H9 (cell line): ENCODE results near the gene NPAS2. TPM values are rescaled to one million over a fixed set of nuclear protein-coding genes. Genes with fewer than 3 reads are reported as not detected.

Source experiments
- DNase-seq: peaks from one replicate; pipeline ENCODE4 v3.0.0-alpha.2; 2017
- H2AFZ ChIP-seq: one replicate; pipeline ENCODE4 v1.6.1; 2013; ENCODE audit warnings: mild to moderate bottlenecking, low read length, control low read depth, moderate library complexity
- H2AK5ac ChIP-seq: 2 replicates; pipeline ENCODE4 v1.6.1; 2013; ENCODE audit warnings: low read length, control low read depth, mixed read lengths; ENCODE audit not compliant: insufficient read length
- H2BK120ac ChIP-seq: one replicate; pipeline ENCODE4 v1.6.1; 2013; ENCODE audit warnings: low read depth, mild to moderate bottlenecking, low read length, control low read depth, inconsistent platforms; ENCODE audit not compliant: poor library complexity, severe bottlenecking
- H2BK12ac ChIP-seq: 2 replicates; pipeline ENCODE4 v1.6.1; 2013; ENCODE audit warnings: low read length, control low read depth, mixed read lengths, low read depth; ENCODE audit not compliant: insufficient read length
- H2BK15ac ChIP-seq: 2 replicates; pipeline ENCODE4 v1.6.1; 2013; ENCODE audit warnings: low read depth, low read length, control low read depth
- H2BK20ac ChIP-seq: one replicate; pipeline ENCODE4 v1.6.1; 2013; ENCODE audit warnings: low read depth, mild to moderate bottlenecking, low read length, control low read depth, inconsistent platforms; ENCODE audit not compliant: poor library complexity, severe bottlenecking
- H2BK5ac ChIP-seq: 2 replicates; pipeline ENCODE4 v1.6.1; 2013; ENCODE audit warnings: low read length, control low read depth, mixed read lengths; ENCODE audit not compliant: insufficient read length
- H3K14ac ChIP-seq: 2 replicates; pipeline ENCODE4 v1.6.1; 2013; ENCODE audit warnings: low read length, control low read depth; ENCODE audit not compliant: insufficient read depth
- H3K18ac ChIP-seq: 2 replicates; pipeline ENCODE4 v1.6.1; 2013; ENCODE audit warnings: low read depth, mild to moderate bottlenecking, mixed read lengths, low read length, control low read depth; ENCODE audit not compliant: insufficient read length
- H3K23ac ChIP-seq: 2 replicates; pipeline ENCODE4 v1.6.1; 2013; ENCODE audit warnings: low read length, control low read depth, mixed read lengths, low read depth; ENCODE audit not compliant: insufficient read length
- H3K23me2 ChIP-seq: 2 replicates; pipeline ENCODE4 v1.6.1; 2013; ENCODE audit warnings: low read depth, mild to moderate bottlenecking, mixed read lengths, low read length, control low read depth; ENCODE audit not compliant: insufficient read length, poor library complexity, severe bottlenecking
- H3K27ac ChIP-seq: 2 replicates; pipeline ENCODE4 v1.5.1; 2013; ENCODE audit warnings: low read length, control low read depth, mixed read lengths, low read depth; ENCODE audit not compliant: insufficient read length
- H3K27me3 ChIP-seq: 2 replicates; pipeline ENCODE4 v1.6.1; 2013; ENCODE audit warnings: low read length, control low read depth, inconsistent platforms; ENCODE audit not compliant: insufficient read depth
- H3K4ac ChIP-seq: 2 replicates; pipeline ENCODE4 v1.6.1; 2013; ENCODE audit warnings: low read depth, mild to moderate bottlenecking, control low read depth, inconsistent platforms, low read length, moderate library complexity
- H3K4me1 ChIP-seq: 2 replicates; pipeline ENCODE4 v1.6.1; 2013; ENCODE audit warnings: low read length, control low read depth, inconsistent platforms; ENCODE audit not compliant: insufficient read depth
- H3K4me2 ChIP-seq: 2 replicates; pipeline ENCODE4 v1.6.1; 2013; ENCODE audit warnings: low read length, control low read depth, mixed read lengths; ENCODE audit not compliant: insufficient read length, insufficient read depth
- H3K56ac ChIP-seq: 2 replicates; pipeline ENCODE4 v1.6.1; 2013; ENCODE audit warnings: low read depth, mild to moderate bottlenecking, mixed read lengths, low read length, control low read depth; ENCODE audit not compliant: insufficient read length
- H3K79me1 ChIP-seq: 2 replicates; pipeline ENCODE4 v1.6.1; 2013; ENCODE audit warnings: low read depth, mild to moderate bottlenecking, moderate library complexity, low read length, control low read depth, inconsistent platforms; ENCODE audit not compliant: insufficient read depth, poor library complexity, severe bottlenecking
- H3K79me2 ChIP-seq: 2 replicates; pipeline ENCODE4 v1.6.1; 2013; ENCODE audit warnings: low read length, control low read depth, inconsistent platforms; ENCODE audit not compliant: insufficient read depth
- H3K9ac ChIP-seq: 2 replicates; pipeline ENCODE4 v1.6.1; 2013; ENCODE audit warnings: low read length, control low read depth, mixed read lengths; ENCODE audit not compliant: insufficient read length; ENCODE audit errors: extremely low read depth
- H3K9me3 ChIP-seq: one replicate; pipeline ENCODE4 v1.6.1; 2013; ENCODE audit warnings: low read depth, low read length, inconsistent platforms; ENCODE audit not compliant: control insufficient read depth
- H3T11ph ChIP-seq: one replicate; pipeline ENCODE4 v1.6.1; 2013; ENCODE audit warnings: mild to moderate bottlenecking, low read length, control low read depth, inconsistent platforms
- H4K20me1 ChIP-seq: one replicate; pipeline ENCODE4 v1.6.1; 2013; ENCODE audit not compliant: control insufficient read depth, insufficient read length, insufficient read depth
- H4K5ac ChIP-seq: 2 replicates; pipeline ENCODE4 v1.6.1; 2013; ENCODE audit warnings: low read depth, mild to moderate bottlenecking, mixed read lengths, low read length, control low read depth; ENCODE audit not compliant: insufficient read length
- H4K8ac ChIP-seq: replicated peaks from 2 replicates; pipeline ENCODE4 v1.6.1; 2013; ENCODE audit warnings: low read length, control low read depth, mixed read lengths, low read depth; ENCODE audit not compliant: insufficient read length
- H4K91ac ChIP-seq: 2 replicates; pipeline ENCODE4 v1.6.1; 2013; ENCODE audit warnings: low read depth, mild to moderate bottlenecking, moderate library complexity, mixed read lengths, low read length, control low read depth; ENCODE audit not compliant: insufficient read length
- H3K27ac Mint-ChIP-seq, 3 experiments: 2 replicates in 2 of 3; 3 replicates in 1 of 3; pipeline ENCODE4 v1.8.0; 2020 to 2021; ENCODE audit warnings: mixed read lengths in 3 of 3, mild to moderate bottlenecking in 1 of 3, moderate library complexity in 1 of 3
- H3K27me3 Mint-ChIP-seq: 2 replicates; pipeline ENCODE4 v1.8.0; 2021; ENCODE audit warnings: low read depth, mild to moderate bottlenecking, moderate library complexity, mixed read lengths
- H3K36me3 Mint-ChIP-seq, 3 experiments: 2 replicates in 2 of 3; 3 replicates in 1 of 3; pipeline ENCODE4 v1.8.0; 2020 to 2021; ENCODE audit warnings: low read depth in 3 of 3, mixed read lengths in 3 of 3; ENCODE audit not compliant: insufficient read depth in 1 of 3
- H3K4me1 Mint-ChIP-seq, 2 experiments: 2 replicates each; pipeline ENCODE4 v1.8.0; 2020; ENCODE audit warnings: mixed read lengths in 2 of 2
- H3K4me3 Mint-ChIP-seq, 2 experiments: 2 replicates in 1 of 2; 3 replicates in 1 of 2; pipeline ENCODE4 v1.8.0; 2020 to 2021; ENCODE audit warnings: mild to moderate bottlenecking in 2 of 2, mixed read lengths in 2 of 2, moderate library complexity in 1 of 2
- H3K9me3 Mint-ChIP-seq, 2 experiments: 2 replicates in 1 of 2; 3 replicates in 1 of 2; pipeline ENCODE4 v1.8.0; 2020; ENCODE audit warnings: mild to moderate bottlenecking in 2 of 2, mixed read lengths in 2 of 2, moderate library complexity in 1 of 2
- CTCF ChIP-seq: fragments of 200-600 bp; sonication (generic); conservative IDR thresholded peaks from 3 replicates; pipeline ENCODE4 v1.8.0; 2021; ENCODE audit warnings: antibody characterized with exemption, mild to moderate bottlenecking
- WGBS: extraction: QIAGEN DNeasy Blood & Tissue Kit; methylation state at CpG from one replicate; pipeline ENCODE4 v1.1.7; 2013; ENCODE audit warnings: missing lambda C conversion rate, low lambda C conversion rate, mixed read lengths; ENCODE audit not compliant: insufficient read length; ENCODE audit errors: extremely low coverage; 5-methylcytosine and 5-hydroxymethylcytosine counted together
- total RNA-seq: library from RNA; stranded (reverse); gene quantifications from 2 replicates; pipeline ENCODE4 v1.2.1, GENCODE V29; 2021

The NPAS2 gene
- total RNA-seq, 1 experiment from 2014 or later: 1.3 TPM

DNA sequence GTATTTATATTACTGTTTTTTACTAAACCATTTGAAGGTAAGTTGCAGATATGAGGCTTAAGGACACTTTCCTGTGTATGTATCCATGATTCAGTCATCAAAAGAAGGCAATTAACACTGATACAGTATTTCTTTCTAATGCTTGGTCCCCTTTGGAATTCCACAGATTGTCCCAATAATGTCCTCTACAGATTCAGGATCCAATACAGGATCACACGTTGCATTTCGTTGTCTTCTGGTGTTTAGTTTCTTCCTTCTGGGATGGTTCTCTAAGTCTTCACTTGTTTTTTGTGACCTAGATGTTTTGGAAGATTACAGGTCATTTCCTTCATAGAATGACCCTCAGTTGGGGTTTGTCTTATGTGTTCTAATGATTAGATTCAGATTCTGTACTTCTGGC is 40.0 kb downstream of the NPAS2 start:
- Histone ChIP-seq H3K4me1 (no peaks in the 10 kb centered on the region), H3K4ac (no peak overlapping the region), H2BK20ac (no peak overlapping the region)

More for the DNA sequence above, 40.0 kb downstream of the NPAS2 start:
- Histone ChIP-seq H2AFZ (no peak overlapping the region), H3K9ac (no peak overlapping the region), H3K4me2 (no peak overlapping the region), H3K79me1 (no peaks in the 10 kb centered on the region), H3K27ac (no peak overlapping the region), H2BK120ac (no peak overlapping the region), H3K23ac (no peak overlapping the region), H3K23me2 (no peaks in the 10 kb centered on the region), H4K8ac (no peak overlapping the region), H2AK5ac (no peak overlapping the region), H3T11ph (no peak overlapping the region), H3K56ac (no peak overlapping the region), H4K5ac (no peak overlapping the region), H3K27me3 (no peaks in the 10 kb centered on the region), H4K20me1 (no peaks in the 10 kb centered on the region), H3K18ac (no peak overlapping the region), H2BK15ac (no peak overlapping the region), H3K79me2 (no peaks in the 10 kb centered on the region), H2BK12ac (no peak overlapping the region), H3K14ac (no peak overlapping the region), H2BK5ac (no peak overlapping the region), H4K91ac (no peak overlapping the region), H3K9me3 (no peaks in the 10 kb centered on the region)
- Mint-ChIP-seq H3K27ac (no peak overlapping the region), H3K36me3 (no peaks in the 10 kb centered on the region), H3K27me3 (peaks cover 1% of the 10 kb centered on the region), H3K4me3 (no peak overlapping the region), H3K4me1 (peaks cover 2 to 8% of the 10 kb centered on the region in 2 experiments; a peak in 1 of 4 replicates), H3K9me3 (no peaks in the 10 kb centered on the region)
- WGBS: no CpG with 5 or more reads among the region's 2 CpGs
- no peak for DNase-seq
- TF ChIP-seq CTCF: no peak
